DMS114 treated with DMSO at 0.1 percent for 48 hours (cell line): ENCODE results near the gene MALAT1.
"Not testable (repeated sequence)": the region's sequence is repeated elsewhere in the genome, so short reads cannot be mapped to it uniquely, and the experiment has no call there.

Experiments
- DNase-seq: peaks from one replicate; lab custom pipeline; 2025; ENCODE audit not compliant: unreplicated experiment; lab: John Stamatoyannopoulos, UW

The MALAT1 gene

GRCh38 chr11:65498977-65499712 lies at the start of gene MALAT1:
TSS of gene MALAT1 (plus strand) at chr11:65499045.
- DNase-seq = peak; percentile 92

- not testable (repeated sequence) for DNase-seq
Observed at GRCh38 chr11:65451301-65451700, 47.5 kb upstream of the MALAT1 start.

GRCh38 chr11:65452259-65452658 lies 46.6 kb upstream of the MALAT1 start:
- not testable (repeated sequence) for DNase-seq

- no peak for DNase-seq
Observed at GRCh38 chr11:65452806-65453490, 45.9 kb upstream of the MALAT1 start.

- no peak for DNase-seq
Observed at GRCh38 chr11:65454311-65454695, 44.5 kb upstream of the MALAT1 start.

- peak; percentile 78 for DNase-seq
Observed at GRCh38 chr11:65454696-65455456, 44.0 kb upstream of the MALAT1 start.

- DNase-seq = no peak
Observed at GRCh38 chr11:65456418-65456817, 42.4 kb upstream of the MALAT1 start.

- DNase-seq = no peak
Observed at GRCh38 chr11:65459552-65459951, 39.3 kb upstream of the MALAT1 start.

DNA sequence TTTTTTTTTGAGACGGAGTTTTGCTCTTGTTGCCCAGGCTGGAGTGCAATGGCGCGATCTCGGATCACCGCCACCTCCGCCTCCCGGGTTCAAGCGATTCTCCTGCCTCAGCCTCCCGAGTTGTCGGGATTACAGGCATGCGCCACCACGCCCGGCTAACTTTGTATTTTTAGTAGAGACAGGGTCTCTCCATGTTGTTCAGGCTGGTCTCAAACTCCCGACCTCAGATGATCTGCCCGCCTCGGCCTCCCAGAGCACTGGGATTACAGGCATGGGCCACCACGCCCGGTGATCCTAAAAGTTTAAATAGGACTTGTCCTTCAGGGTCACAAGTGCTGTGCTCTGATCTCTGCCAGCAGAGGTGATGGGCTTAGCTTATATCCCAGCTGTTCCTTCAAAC lies 33.4 kb upstream of the MALAT1 start:
- DNase-seq = not testable (repeated sequence)

GRCh38 chr11:65467306-65467705 lies 31.5 kb upstream of the MALAT1 start:
- not testable (repeated sequence) for DNase-seq

DNA sequence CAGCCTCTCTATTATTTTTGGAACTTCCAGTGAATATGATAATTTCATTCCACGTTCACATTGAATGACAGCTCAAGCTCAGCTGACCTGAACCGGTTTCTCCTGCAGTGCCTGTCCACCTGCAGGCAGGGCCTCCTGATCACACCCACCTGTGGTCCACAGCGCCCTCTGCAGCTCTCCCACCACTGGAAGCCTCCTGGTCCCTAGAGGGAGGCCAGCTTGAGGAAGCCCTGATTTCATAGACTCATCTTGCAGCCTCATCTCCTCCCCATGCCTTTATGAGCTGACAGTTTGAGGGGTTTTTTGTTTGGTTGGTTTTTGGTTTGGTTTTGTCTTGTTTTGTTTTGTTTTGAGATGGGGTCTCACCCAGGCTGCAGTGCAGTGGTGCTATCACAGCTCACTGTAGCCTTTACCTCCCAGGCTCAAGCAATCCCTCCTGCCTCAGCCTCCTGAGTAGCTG lies 29.9 kb upstream of the MALAT1 start:
- DNase-seq = no peak

DNA sequence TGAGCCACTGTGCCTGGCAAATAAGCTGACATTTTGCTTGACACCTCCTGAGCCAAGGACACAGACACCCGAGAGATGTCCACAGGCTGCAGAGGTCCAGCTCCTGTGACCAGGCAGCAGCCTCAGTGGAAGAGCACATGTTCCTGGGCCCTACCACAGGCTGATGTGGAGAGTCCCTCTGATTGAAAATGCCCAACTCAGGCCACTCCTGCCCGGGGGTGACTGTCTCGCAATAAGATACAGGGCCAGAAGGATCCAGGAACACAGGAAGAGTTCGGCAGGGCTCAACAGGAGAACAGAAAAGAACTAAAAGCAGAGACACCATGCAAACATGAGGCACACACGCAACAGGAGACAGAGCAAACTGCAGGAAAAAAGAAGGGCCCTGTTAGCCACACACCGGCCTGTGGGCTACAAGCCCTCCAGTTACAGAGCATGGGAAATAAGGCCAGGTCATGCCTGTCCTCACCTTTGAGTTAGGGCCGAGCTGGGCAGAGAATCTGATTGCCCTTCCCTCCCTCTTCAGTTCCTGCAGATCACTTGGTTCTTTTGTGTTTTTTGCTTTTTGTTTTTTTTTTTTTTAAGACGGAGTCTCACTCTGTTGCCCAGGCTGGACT lies 28.3 kb upstream of the MALAT1 start:
- no peak for DNase-seq

GRCh38 chr11:65471447-65471891 lies 27.4 kb upstream of the MALAT1 start:
- DNase-seq = no peak

DNA sequence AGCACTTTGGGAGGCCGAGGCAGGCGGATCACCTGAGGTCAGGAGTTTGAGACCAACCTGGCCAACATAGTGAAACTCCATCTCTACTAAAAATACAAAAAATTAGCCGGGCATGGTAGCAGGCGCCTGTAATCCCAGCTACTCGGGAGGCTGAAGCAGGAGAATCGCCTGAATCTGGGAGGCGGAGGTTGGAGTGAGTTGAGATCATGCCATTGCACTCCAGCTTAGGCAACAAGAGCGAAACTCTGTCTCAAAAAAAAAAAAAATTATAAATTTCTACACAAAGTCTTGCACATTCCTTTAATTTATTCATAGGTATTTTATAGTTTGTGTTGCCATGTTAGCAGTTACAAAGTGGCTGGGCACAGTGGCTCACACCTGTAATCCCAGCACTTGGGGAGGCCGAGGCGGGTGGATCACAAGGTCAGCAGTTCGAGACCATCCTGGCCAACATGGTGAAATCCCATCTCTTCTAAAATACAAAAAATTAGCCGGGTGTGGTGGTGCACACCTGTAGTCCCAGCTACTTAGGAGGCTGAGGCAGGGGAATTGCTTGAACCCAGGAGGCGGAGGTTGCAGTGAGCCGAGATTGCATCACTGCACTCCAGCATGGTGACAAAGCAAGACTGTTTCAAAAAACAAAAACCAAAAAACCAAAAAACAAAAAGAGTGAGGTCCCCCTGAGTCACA lies 26.1 kb upstream of the MALAT1 start:
- DNase-seq = not testable (repeated sequence)

- no peak for DNase-seq
Observed at GRCh38 chr11:65473278-65473860, 25.5 kb upstream of the MALAT1 start.

DNA sequence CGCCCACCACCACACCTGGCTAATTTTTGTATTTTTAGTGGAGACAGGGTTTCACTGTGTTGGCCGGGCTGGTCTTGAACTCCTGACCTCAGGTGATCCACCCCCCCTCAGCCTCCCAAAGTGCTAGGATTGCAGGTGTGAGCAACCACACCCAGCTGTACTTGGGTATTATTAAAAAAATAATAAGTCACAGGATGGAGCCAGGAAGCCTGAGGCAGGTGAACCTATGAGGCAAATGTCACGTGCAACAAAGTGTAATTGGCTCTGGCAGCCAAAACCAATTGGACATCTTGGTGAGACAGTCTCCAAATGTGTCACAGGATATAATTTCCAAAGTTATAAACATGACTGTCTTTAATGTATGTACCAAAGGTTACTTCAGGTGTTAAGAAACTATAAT lies 24.0 kb upstream of the MALAT1 start:
- DNase-seq = no peak

DNA sequence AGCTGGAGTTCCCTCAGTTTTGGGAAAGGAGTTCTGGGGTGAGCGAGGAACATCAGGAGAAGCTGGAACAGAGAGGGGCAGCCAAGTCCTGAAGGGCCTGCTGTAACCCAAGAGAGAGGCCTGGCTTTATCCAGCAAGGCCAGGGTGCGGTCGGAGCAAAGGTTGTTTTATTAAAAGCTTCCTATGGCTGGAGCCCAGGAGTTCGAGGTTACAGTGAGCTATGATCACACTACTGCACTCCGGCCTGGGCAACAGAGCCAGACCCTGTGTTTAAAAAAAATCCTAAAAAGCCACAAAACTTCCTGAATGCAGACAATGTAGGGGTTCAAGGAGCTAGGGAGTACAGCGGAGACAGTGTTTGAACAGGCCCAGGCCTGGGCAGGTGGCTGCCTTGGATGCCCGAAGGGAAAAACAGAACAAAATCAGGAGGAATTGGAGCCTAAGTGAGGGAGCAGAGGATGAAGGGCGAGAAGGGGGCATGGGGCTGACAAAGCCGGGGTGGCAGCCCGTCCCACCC lies 22.2 kb upstream of the MALAT1 start:
- DNase-seq = no peak

- DNase-seq = peak; percentile 86
Observed at GRCh38 chr11:65477149-65477965, 21.5 kb upstream of the MALAT1 start.
